IPS-18c (cell line): ENCODE results near the gene SPDEF.

Experiments used
- H3K4me3 ChIP-seq: 2 replicates; pipeline ENCODE4 v1.7.0; 2013; ENCODE audit warnings: low read depth, mild to moderate bottlenecking, low read length, moderate library complexity; ENCODE audit not compliant: insufficient read depth
- H3K9me3 ChIP-seq: one replicate; pipeline ENCODE4 v1.6.1; 2013; ENCODE audit warnings: mild to moderate bottlenecking, low read length, moderate library complexity; ENCODE audit not compliant: control insufficient read depth, insufficient read depth

Gene SPDEF

DNA sequence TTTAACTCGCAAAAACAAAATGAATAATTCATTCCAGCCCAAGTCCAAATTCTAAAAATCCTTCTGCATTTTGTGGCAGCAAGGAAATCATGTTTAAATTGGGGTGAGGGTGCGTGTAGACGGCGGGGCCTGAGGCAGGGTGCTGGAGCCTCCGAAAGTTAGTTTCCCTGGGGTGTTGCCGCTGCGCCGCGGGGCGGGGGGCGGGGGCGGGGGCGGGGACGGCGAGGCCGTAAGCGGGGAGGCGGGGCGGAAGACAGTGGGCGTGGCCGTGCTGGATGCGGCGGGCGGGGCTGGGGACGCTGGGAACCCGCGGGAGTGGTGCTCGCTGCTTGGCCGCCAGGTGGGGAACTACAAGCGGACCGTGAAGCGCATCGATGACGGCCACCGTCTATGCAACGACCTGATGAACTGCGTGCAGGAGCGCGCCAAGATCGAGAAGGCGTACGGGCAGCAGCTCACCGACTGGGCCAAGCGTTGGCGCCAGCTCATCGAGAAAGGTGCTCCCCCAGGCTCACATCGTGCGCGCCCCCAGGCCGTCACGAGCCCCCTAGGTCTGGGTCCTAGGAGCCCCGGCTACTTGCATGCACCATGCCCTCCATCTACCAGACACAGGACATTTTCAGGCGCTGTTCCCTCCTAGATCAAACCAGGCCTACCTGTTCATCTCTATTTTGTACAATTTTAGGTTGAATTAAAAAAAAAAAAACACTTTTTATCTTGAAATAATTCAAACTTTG lies 29.0 kb downstream of the SPDEF start:
- Histone ChIP-seq H3K9me3 (peaks cover 2% of the 10 kb centered on the region), H3K4me3 (peak overlapping the region; percentile 35; the same call in 1 of the 2 replicates)

DNA sequence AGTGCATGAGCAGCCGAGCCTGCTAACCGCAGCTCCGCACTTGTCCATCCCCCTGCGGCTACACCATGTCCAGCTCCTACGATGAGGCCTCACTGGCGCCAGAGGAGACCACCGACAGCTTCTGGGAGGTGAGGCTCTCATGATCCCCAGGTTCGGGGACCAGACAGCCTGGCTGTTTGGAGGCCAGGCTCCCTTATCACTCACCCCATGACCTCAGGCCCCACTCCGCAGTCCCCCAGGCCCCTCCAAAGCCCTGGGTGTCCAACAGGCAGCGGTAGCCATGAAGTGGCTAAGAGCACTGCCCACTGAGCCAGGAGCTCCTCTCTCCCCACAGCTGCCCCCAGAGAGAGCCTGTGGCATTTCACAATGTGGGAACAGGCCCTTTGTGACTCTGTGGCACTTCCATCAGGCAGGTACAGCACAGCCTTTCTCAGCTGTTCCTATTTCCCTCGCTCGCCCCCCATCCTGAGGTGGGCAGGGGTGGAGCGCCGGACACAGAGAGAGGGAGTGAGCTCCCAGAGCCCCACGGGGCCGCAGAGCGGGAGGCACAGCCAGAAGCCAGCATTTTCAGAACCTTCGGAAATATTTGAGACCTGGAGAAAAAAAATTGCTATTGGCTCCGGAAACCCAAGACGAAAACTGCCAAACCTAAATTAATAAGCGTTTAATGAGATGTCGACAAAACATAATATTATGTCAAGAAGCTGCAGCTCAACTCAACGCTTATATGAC lies 29.7 kb downstream of the SPDEF start:
- H3K9me3 ChIP-seq: peaks cover 2% of the 10 kb centered on the region
- H3K4me3 ChIP-seq: no peak overlapping the region

DNA sequence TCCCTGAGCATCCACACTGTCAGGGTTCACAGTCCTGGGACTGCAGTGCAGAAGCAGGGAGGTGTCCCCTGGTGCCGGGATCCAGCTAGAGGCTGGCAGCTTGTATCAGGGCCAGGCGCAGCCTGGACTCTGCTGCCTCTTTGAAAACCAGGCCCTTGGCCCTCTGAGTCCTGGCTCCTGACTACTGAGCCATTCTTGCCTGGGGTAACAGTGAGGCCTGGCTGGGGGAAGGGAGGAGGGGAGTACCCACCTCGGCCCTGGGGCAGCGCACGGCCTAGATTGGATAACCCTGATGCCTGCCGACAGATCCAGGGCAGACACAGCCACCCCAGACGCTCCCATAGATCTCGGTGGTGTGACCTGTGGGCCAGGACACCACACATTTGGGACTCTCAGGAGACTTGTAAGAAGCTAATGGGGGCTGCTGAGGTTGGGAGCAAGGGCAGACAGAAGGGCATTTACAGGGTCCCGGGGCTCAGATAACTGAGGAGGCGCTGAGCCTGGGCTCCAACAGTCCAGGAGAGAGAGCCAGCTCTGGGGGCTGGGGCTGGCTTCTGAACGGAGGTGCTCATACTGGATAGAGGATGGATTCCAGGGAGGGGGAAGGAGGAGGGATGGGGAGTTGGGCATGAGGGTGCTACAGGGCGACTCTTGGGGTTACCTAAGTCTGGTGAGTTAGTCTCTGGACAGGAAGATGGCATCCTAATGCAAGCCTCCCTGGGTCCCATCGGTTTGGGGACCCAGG lies 30.5 kb downstream of the SPDEF start:
- Histone ChIP-seq H3K9me3 (peaks cover 2% of the 10 kb centered on the region), H3K4me3 (no peak overlapping the region)

DNA sequence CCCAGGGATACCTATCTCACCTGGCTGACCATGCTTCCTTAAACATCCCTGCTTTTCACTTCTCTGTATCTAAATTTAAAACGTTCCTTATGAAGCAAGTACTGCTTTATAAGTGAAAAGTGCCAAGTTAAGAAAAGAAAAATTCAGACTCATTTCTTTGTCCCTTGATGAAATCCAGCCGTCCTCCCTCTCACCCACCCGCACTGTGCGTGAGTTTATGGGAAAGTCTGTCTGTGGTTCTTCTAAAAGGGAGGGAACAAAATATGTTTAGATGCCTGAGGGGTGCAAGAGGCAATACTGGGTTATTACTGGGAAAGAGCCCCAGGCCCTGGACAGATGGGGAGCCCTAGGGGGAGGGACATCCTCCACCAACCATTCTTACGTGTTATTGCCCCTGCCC lies 31.2 kb downstream of the SPDEF start:
- Histone ChIP-seq H3K9me3 (peaks cover 2% of the 10 kb centered on the region), H3K4me3 (no peak overlapping the region)

DNA sequence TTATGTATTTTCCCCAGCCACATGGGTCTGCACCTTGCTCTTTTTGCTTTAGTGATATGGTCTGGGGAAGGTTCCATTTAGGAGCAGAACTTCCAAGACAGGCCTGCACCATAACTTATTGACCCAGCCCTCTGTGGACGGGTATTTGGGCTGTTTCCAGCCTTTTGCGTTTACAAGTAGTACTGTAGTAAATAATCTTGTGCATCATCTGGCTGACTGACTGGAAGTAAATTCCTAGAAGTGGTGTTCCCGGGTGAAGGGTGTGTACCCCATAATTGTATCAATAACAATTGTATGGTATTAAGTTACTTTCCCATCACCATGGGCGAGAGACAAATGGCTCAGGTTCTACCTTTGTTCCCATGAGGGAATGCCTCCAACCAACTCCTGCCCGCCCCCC lies 31.6 kb downstream of the SPDEF start:
- Histone ChIP-seq H3K4me3 (no peak overlapping the region), H3K9me3 (peaks cover 2% of the 10 kb centered on the region)

DNA sequence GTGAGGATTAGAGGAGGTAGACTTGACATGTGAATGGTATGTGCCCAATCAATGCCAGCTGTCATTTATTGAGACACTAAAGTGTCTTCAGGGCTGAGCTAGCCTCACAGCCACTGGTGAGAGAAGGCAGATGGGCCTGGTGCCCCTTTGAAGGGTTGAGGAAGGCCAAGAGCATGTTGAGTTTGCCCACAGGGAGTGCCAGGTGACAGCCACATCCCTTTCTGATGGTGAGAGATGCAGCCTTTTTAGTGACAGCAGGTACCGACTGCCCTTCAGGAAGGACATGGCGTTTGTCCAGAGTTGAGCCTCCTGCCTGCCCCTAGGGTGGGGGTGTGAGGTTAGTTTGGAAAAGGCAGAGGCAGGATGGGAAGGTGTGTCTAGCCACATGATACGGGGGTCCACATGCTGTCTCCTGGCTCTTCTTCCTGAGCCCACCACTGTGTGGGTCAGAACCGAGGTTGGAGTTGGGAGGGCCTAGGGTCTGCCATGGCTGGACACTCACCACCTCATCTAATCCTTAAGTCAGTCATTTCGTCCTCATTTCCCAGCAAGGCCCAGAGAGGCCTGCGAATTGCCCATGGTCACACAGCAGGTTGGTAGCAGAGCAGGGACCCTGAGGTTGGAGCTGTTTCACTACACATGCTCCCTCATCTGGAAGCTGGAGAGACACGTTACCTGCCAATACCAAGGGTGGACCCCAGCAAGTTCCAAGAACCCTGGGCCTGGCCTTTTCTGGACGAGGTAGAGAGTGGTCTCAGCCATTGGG lies 32.5 kb downstream of the SPDEF start:
- peaks cover 2% of the 10 kb centered on the region for H3K9me3 ChIP-seq
- H3K4me3 ChIP-seq: no peak overlapping the region

DNA sequence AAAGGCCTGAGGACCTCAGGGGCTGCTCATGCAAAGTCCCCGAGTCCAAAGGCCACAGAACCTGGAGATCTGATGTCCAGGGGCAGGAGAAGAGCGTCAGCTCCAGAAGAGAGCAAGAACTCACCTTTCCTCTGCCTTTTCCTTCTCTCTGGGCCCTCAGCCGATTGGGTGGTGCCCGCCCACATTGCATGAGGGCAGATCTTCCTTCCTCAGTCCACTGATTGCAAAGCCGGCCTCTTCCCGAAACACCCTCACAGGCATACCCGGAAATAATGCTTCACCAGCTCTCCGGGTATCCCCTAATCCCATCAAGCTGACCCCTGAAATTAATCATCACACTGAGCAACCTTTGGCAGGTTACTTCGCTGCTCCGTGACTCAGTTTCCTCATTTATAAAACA lies 33.4 kb downstream of the SPDEF start:
- H3K9me3 ChIP-seq: peaks cover 2% of the 10 kb centered on the region
- no peak overlapping the region for H3K4me3 ChIP-seq

DNA sequence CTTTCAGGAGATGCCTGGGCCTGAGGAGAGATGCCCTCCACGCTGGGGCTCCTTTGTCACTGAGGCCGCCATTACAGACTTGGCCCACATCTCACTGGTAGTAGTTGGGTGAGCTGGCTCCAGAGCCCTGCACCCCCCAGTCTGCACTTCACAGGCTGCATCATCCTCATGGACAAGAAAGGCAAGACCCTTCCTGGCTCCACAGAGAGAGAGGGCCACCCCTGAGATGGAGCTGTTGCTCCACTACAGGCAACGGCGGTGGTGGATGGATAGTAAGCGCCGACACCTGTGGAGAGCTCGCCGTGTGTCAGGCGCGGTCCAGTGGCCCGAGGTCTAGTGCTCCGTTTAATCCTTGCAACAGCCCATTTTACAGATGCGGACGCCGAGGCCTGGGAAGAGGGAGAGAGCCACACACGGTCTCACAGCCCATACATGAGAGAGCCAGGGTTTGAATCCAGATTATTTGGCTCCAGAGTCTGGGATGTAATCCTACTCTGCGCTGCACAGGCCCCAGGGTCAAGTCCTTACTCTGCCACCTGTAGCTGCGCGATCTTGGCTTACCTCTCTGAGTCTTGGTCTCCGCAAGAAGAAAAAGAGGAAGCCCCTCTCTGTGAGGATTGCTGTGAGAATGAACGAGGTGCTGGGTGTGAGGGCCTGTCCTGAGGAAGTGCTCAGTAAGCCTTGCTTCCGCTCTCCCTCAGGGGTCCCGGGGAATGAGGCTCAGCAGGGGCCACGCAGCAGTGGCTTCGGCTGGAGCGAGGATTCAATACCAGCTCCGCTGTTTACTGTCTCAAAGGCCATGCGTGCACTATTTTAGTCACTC lies 34.5 kb downstream of the SPDEF start:
- Histone ChIP-seq H3K9me3 (peaks cover 2% of the 10 kb centered on the region), H3K4me3 (no peak overlapping the region)

DNA sequence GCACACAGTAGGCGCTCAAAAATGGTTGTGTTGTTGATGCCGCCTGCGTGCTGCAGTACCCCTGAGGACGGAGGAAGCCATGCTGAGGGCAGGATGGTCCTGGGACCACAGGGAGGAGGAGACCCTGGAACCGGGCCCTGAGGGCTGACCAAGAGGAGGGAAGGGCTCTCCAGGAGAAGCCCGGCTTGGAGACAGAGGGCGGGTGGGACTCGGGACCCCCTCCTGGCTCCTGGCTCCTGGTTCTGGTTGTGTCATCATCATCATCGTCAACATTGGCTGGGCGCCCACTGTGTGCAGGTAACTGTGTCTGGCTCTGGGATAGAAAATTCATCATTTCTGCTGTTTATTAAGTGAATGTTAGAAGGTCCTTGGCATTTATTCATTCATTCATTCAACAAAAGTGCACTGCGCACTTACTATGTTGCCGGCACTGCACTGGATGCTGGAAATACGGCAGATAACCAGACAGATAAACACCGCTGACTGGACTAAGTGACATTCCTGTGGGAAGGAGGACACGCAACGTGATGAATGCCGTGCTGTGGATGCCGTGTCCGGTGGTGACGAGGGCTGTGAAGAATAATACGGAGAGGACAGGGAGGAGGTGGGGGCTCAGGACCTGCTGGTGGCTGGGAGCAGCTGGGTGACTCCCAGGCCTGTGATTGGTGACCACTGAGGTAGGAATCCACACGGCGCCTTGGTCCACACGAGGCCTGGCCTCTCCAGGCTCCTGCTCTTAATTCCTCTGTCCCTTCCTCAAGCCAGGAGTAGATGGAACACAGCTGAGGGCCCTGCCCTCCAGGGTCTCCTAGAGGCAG lies 35.3 kb downstream of the SPDEF start:
- H3K4me3 ChIP-seq: no peak overlapping the region
- no peaks in the 10 kb centered on the region for H3K9me3 ChIP-seq

DNA sequence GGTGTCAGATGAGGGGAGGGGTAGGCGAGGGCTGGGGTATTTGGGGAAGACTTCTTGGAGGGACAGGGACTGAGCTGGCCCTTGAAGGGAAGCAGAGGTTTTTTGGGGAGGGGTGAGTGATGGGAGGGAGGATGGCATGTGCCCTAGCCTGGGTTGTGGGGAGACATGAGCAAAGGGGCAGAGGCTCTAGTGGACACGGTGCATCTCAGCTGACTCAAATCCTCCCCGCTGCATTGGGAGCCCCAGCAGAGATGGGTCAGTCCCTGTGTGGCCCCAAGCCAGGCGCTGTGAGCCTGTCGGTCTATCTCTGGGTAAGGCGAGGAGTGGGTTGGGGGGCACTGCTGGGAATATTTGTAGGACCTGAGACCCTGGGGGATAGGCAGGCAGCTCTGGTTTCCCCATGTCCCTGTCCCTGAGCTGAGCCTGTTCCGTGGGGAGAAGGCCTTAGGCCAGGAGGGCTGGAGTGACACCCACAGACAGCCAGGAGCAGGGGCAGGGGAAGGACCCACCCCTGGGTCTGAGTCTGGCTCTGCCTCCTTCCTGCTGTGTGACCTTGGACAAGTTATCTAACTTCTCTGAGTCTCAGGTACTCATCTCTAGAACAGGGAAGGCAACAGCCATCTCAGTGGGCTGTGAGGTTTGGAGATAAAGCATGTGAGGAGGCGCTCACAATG lies 36.0 kb downstream of the SPDEF start:
- H3K4me3 ChIP-seq: no peak overlapping the region
- H3K9me3 ChIP-seq: no peaks in the 10 kb centered on the region

DNA sequence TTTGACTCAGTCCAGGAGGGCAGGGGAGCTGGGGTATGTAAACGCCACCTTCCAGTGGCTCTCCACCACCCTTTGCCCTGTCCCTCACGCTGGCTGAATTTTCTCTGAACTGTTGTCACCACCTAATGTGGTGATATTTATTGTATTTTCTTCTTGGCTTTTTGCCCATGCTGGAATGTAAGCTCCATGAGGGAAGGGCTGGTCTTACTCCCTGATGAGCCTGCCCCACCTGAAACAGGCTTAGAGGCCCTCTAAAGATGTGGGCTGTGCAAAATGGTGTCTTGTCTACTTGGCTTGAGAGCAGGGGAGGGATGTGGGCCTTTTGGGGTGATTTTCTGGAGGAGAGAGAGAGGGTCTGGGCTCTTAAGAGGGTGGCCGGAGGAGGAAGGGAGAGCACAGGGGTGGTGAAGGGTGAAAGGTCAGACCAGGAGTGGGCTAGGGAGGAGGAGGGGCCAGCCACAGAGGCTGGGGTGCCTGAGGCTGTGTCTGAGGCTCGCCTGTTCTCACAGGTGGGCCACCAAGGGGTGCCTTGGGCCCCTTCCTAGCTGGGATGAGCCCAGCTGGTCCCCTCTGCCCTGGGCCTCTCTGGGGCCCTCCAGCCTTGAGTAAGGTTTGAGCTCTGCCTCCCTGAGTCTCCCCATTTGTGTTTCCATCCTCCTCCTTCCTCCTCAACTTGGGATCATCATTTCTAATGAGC lies 37.3 kb downstream of the SPDEF start:
- Histone ChIP-seq H3K9me3 (no peaks in the 10 kb centered on the region), H3K4me3 (no peak overlapping the region)

DNA sequence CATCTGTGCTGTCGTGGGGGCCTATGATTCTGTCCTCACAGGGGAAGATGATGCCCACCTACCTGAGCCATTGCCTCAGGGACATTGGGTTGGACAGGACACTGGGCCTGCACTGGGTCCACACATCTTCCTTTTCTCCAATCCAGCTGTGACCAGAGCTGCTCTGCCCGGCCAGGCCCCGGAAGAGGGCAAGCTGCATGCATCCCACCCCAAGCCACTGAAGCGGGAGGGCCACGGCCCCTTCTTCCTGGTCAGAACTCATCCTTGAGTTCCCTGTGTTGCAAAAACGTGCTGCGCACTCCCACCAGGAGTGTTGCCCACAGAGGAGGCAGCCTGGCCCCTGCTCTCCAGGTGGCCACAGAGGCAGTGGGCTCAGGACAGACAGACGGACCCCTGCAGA lies 38.2 kb downstream of the SPDEF start:
- H3K9me3 ChIP-seq: no peaks in the 10 kb centered on the region
- H3K4me3 ChIP-seq: no peak overlapping the region

DNA sequence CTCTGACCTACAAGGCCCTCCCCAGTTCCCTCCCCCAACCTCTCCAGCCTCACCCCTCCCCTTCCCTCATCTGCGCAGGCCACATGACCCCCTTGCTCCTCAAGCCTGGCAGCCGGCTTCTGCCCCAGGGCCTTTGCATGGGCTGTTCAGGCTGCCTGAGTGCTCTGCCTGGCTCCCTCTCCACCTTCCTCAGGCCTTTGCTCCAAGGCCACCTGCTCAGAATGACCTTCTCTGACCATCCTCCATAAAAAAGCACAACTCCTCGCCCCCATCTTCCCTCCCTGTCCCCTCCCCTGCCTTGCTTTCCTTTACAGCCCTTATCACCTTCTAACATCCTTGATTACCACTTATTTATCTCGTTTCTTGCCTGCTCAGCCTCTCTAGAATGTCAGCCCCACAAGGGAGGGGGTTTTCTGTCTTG lies 38.7 kb downstream of the SPDEF start:
- H3K9me3 ChIP-seq: no peaks in the 10 kb centered on the region

DNA sequence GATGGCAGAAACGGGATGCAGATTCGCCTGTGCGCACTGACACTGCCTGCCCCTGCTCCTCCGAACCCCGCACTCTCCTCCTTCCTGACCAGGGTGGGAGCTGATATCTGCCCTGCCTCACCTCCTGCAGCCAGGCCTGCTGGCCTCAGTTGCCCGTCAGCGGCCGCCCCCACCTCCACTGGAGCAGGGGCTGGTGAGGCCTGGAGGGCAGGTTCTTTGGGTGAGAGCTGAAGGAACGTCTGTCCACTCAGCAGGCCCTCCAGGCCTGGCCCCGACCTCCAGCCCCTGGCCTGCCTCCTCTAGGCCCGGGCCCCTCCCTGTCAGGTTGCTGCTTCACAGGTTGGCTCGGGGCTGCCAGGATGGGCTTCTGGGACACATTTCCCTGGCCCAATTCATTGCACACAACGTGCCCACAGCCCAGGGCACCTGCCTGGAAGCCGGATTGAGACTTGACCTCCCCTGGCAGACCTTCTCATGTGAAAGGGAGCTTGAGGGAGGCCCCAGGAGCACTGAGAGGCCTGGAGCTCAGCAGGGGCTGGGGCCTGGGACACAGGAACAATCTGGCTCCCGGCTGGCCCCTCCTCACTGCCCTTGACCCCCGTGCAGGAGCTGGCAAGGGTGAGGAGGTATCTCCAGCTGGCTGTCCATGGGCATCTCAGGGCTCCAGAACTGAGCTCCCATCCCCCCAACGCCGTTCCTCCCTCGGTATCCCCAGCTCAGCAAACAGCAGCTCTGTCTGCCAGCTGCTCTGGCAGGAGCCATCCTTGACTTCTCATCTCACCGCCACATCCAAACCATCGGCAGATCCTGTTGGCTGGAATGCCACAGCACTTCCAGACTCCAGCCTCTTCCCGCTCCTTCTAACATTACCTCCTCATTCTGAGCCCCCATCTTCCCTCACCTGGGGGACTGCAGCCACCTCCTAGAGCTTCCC lies 39.5 kb downstream of the SPDEF start:
- H3K4me3 ChIP-seq: no peak overlapping the region

More for the DNA sequence above, 38.7 kb downstream of the SPDEF start:
- no peak overlapping the region for H3K4me3 ChIP-seq

More for the DNA sequence above, 39.5 kb downstream of the SPDEF start:
- H3K9me3 ChIP-seq: no peaks in the 10 kb centered on the region
